ENCODE results near the gene PRELID2. TPM values are rescaled to one million over a fixed set of nuclear protein-coding genes. Genes with fewer than 3 reads are reported as not detected.
"Not testable (repeated sequence)": the region's sequence is repeated elsewhere in the genome, so short reads cannot be mapped to it uniquely, and the experiment has no call there.

The PRELID2 gene
- polyA plus RNA-seq, 1 donor (not counting 4 experiments of a cell fraction or from before 2014, with no cell fraction given): 5.1 TPM

DNA sequence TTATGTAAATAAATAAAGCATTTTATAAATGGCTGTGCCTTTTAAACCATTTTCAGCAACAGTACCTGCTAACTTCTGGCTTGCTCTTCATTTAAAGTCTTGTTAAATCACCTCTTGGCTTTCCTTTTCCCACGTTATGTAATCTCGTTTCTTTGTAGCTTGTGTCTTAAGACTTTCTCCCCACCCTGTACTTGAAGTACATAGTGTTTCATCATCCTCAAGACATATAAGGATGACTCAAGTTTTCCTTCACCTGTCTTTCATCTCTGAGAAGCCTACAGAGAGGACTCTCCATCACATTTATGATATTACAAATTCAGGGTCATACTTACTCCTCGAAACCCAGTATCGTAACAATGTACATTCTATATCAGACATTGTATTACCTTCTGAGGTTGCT is 33.9 kb downstream of the PRELID2 start:
- Histone ChIP-seq H4K20me1 (ENCODE audit: control insufficient read depth, extremely low read depth, insufficient read depth, low read length) (no peaks in the 10 kb centered on the region), H2AFZ (ENCODE audit: control insufficient read depth, low read length) (no peak overlapping the region), H3K9ac (ENCODE audit: control insufficient read depth, extremely low read depth, insufficient read depth, low read length) (no peak overlapping the region), H3K4me1 (ENCODE audit: control insufficient read depth, extremely low read depth, insufficient read depth, low read length) (peaks cover 12% of the 10 kb centered on the region), H3K9me3 (ENCODE audit: control insufficient read depth, low read depth, low read length) (no peaks in the 10 kb centered on the region), H3K36me3 (ENCODE audit: control insufficient read depth in 2 of 2, extremely low read depth in 1 of 2, insufficient read depth in 2 of 2, low read length in 2 of 2) (no peaks in the 10 kb centered on the region), H3K79me2 (ENCODE audit: control insufficient read depth, insufficient read depth, low read length) (no peaks in the 10 kb centered on the region), H3K9me1 (ENCODE audit: control insufficient read depth, extremely low read depth, insufficient read depth, low read length) (no peaks in the 10 kb centered on the region), H3K27me3 (ENCODE audit: control insufficient read depth, extremely low read depth, insufficient read depth, low read length) (no peaks in the 10 kb centered on the region), H3K4me2 (ENCODE audit: control insufficient read depth, extremely low read depth, insufficient read depth, low read depth, low read length) (no peak overlapping the region), H3K4me3 (ENCODE audit: control insufficient read depth in 2 of 3, extremely low read depth in 1 of 3, insufficient read depth in 2 of 3, low read depth in 1 of 3, low read length in 3 of 3) (no peak overlapping the region), H3K27ac (ENCODE audit: control insufficient read depth, insufficient read depth, low read length) (no peak overlapping the region)
- no peak for TF ChIP-seq EZH2 (IDR thresholded peaks at IDR 0.05; ENCODE audit: low read length)
- TF ChIP-seq CTCF (optimal IDR thresholded peaks at IDR 0.05 in 1 of 3, IDR thresholded peaks at IDR 0.05 in 1 of 3, conservative IDR thresholded peaks at IDR 0.05 in 1 of 3; ENCODE audit: extremely low read depth in 1 of 3, insufficient read depth in 2 of 3, low read length in 3 of 3): no peak
- DNase-seq (ENCODE audit: low read depth, low spot score) (peak; percentile 11), FAIRE-seq (no peak)
- dilution Hi-C loops (cut with MboI; ENCODE audit: extremely low pct_ligation_motif_present, low sequenced_read_pairs): no loop called here

- Histone ChIP-seq H3K9ac (ENCODE audit: control insufficient read depth, extremely low read depth, insufficient read depth, low read length) (no peak overlapping the region), H3K9me1 (ENCODE audit: control insufficient read depth, extremely low read depth, insufficient read depth, low read length) (no peaks in the 10 kb centered on the region), H3K9me3 (ENCODE audit: control insufficient read depth, low read depth, low read length) (no peaks in the 10 kb centered on the region), H3K4me1 (ENCODE audit: control insufficient read depth, extremely low read depth, insufficient read depth, low read length) (peaks cover 12% of the 10 kb centered on the region), H3K27ac (ENCODE audit: control insufficient read depth, insufficient read depth, low read length) (no peak overlapping the region), H4K20me1 (ENCODE audit: control insufficient read depth, extremely low read depth, insufficient read depth, low read length) (no peaks in the 10 kb centered on the region), H3K36me3 (ENCODE audit: control insufficient read depth in 2 of 2, extremely low read depth in 1 of 2, insufficient read depth in 2 of 2, low read length in 2 of 2) (no peaks in the 10 kb centered on the region), H3K4me2 (ENCODE audit: control insufficient read depth, extremely low read depth, insufficient read depth, low read depth, low read length) (no peak overlapping the region), H3K4me3 (ENCODE audit: control insufficient read depth in 2 of 3, extremely low read depth in 1 of 3, insufficient read depth in 2 of 3, low read depth in 1 of 3, low read length in 3 of 3) (no peak overlapping the region), H2AFZ (ENCODE audit: control insufficient read depth, low read length) (no peak overlapping the region), H3K27me3 (ENCODE audit: control insufficient read depth, extremely low read depth, insufficient read depth, low read length) (no peaks in the 10 kb centered on the region), H3K79me2 (ENCODE audit: control insufficient read depth, insufficient read depth, low read length) (no peaks in the 10 kb centered on the region)
- no peak for TF ChIP-seq CTCF (optimal IDR thresholded peaks at IDR 0.05 in 1 of 3, IDR thresholded peaks at IDR 0.05 in 1 of 3, conservative IDR thresholded peaks at IDR 0.05 in 1 of 3; ENCODE audit: extremely low read depth in 1 of 3, insufficient read depth in 2 of 3, low read length in 3 of 3)
- TF ChIP-seq EZH2 (IDR thresholded peaks at IDR 0.05; ENCODE audit: low read length): no peak
- DNase-seq (ENCODE audit: low read depth, low spot score) (no peak), FAIRE-seq (no peak)
- dilution Hi-C loops (cut with MboI; ENCODE audit: extremely low pct_ligation_motif_present, low sequenced_read_pairs): no loop called here
These were observed 35.0 kb downstream of the PRELID2 start for GRCh38 chr5:145800181-145800580.

DNA sequence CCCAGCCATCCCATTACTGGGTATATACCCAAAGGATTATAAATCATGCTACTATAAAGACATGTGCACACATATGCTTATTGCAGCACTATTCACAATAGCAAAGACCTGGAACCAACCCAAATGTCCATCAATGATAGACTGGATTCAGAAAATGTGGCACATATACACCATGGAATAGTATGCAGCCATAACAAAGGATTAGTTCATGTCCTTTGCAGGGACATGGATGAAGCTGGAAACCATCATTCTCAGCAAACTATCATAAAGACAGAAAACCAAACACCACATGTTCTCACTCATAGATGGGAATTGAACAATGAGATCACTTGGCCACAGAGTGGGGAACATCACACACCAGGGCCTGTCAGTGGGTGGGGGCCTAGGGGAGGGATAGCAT is 36.6 kb downstream of the PRELID2 start:
- H3K27ac ChIP-seq (ENCODE audit: control insufficient read depth, insufficient read depth, low read length); H3K4me1 ChIP-seq (ENCODE audit: control insufficient read depth, extremely low read depth, insufficient read depth, low read length); H4K20me1 ChIP-seq (ENCODE audit: control insufficient read depth, extremely low read depth, insufficient read depth, low read length); H3K9me1 ChIP-seq (ENCODE audit: control insufficient read depth, extremely low read depth, insufficient read depth, low read length); DNase-seq (ENCODE audit: low read depth, low spot score); H3K27me3 ChIP-seq (ENCODE audit: control insufficient read depth, extremely low read depth, insufficient read depth, low read length); H3K9ac ChIP-seq (ENCODE audit: control insufficient read depth, extremely low read depth, insufficient read depth, low read length); H3K36me3 ChIP-seq (ENCODE audit: control insufficient read depth in 2 of 2, extremely low read depth in 1 of 2, insufficient read depth in 2 of 2, low read length in 2 of 2); H3K4me2 ChIP-seq (ENCODE audit: control insufficient read depth, extremely low read depth, insufficient read depth, low read depth, low read length); dilution Hi-C loops (cut with MboI; ENCODE audit: extremely low pct_ligation_motif_present, low sequenced_read_pairs); H3K79me2 ChIP-seq (ENCODE audit: control insufficient read depth, insufficient read depth, low read length); FAIRE-seq; H3K4me3 ChIP-seq (ENCODE audit: control insufficient read depth in 2 of 3, extremely low read depth in 1 of 3, insufficient read depth in 2 of 3, low read depth in 1 of 3, low read length in 3 of 3); H2AFZ ChIP-seq (ENCODE audit: control insufficient read depth, low read length); H3K9me3 ChIP-seq (ENCODE audit: control insufficient read depth, low read depth, low read length): not testable (repeated sequence)
